Vagina (tissue), 2 donors: Measurements from ENCODE around the gene C2orf76. TPM values are rescaled to one million over a fixed set of nuclear protein-coding genes. Genes with fewer than 3 reads are reported as not detected.

Source experiments
- DNase-seq, 2 donors: peaks; one replicate each; pipeline ENCODE4 v3.0.0-alpha.2; 2017; ENCODE audit errors: extremely low spot score in 2 of 2
- H3K27ac ChIP-seq: fragments of 200-600 bp; sonication (generic); one replicate; pipeline ENCODE4 v1.5.1; 2019
- H3K27me3 ChIP-seq: fragments of 200-600 bp; sonication (generic); one replicate; pipeline ENCODE4 v1.5.1; 2019
- H3K36me3 ChIP-seq, 2 donors: fragments of 200-600 bp; sonication (generic); one replicate each; pipeline ENCODE4 v1.5.1; 2017 to 2019
- H3K4me1 ChIP-seq: fragments of 200-600 bp; sonication (generic); one replicate; pipeline ENCODE4 v1.5.1; 2019
- H3K4me3 ChIP-seq, 2 donors: fragments of 200-600 bp; sonication (generic); 1 replicate in 1 of 2; 2 replicates in 1 of 2; pipeline ENCODE4 v1.5.1; 2016 to 2019
- H3K9me3 ChIP-seq: fragments of 200-600 bp; sonication (generic); one replicate; pipeline ENCODE4 v1.5.1; 2019
- POLR2A ChIP-seq, 2 donors: fragments of 450-650 bp; IDR thresholded peaks; one replicate each; pipeline ENCODE4 v1.6.1; 2017; ENCODE audit warnings: antibody characterized with exemption in 2 of 2, mild to moderate bottlenecking in 2 of 2, moderate library complexity in 2 of 2
- POLR2AphosphoS5 ChIP-seq, 2 donors: sonication (generic); formaldehyde crosslinking; IDR thresholded peaks; one replicate each; pipeline ENCODE4 v1.9.0; 2017; ENCODE audit warnings: antibody characterized with exemption in 2 of 2, mild to moderate bottlenecking in 2 of 2, low read depth in 1 of 2; ENCODE audit not compliant: insufficient read depth in 1 of 2
- intact Hi-C: fragments of 100-400 bp; cut with DNase I; formaldehyde crosslinking; loops from one replicate; pipeline ENCODE4 v1.15.1; 2023
- total RNA-seq: library from RNA; depleted of rRNA; stranded (reverse); fragments of >200 nt; gene quantifications from one replicate; pipeline ENCODE4 v1.2.3, GENCODE V29; 2016
- TF ChIP-seq, protein P1 (sequence below), 3 experiments: fragments of 450-650 bp in 2 of 3; fragments of 200-600 bp in 1 of 3; sonication (generic) in 1 of 3; IDR thresholded peaks; one replicate each; pipeline ENCODE4 v1.5.1; 2017 to 2019; ENCODE audit warnings: antibody characterized with exemption in 3 of 3, mild to moderate bottlenecking in 2 of 3, moderate library complexity in 2 of 3

C2orf76 gene
- total RNA-seq, 1 donor from 2014 or later = 3.7 TPM

DNA sequence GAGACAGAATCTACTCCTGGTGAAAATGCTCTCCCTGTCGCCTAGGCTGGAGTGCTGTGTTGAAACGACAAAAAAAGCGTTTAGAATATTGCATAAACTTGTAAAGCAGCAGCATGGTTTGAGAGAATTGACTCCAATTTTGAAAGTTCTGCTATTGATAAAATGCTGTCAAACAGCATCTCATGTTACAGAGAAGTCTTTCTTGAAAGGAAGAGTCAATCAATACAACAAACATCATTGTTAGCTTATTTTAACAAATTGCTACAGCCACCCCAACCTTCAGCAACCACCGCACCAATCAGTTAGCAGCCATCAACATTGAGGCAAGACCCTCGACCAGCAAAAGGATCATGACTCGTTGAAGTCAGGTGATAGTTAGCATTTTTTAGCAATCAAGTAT is 6.9 kb downstream of the C2orf76 start:
- Histone ChIP-seq H3K36me3 (no peaks in the 10 kb centered on the region), H3K9me3 (no peaks in the 10 kb centered on the region), H3K4me1 (peaks cover 2% of the 10 kb centered on the region), H3K27ac (no peak overlapping the region), H3K4me3 (no peak overlapping the region), H3K27me3 (no peaks in the 10 kb centered on the region)
- TF ChIP-seq POLR2A (IDR thresholded peaks at IDR 0.05) (no peak), POLR2AphosphoS5 (IDR thresholded peaks at IDR 0.05; ENCODE audit: insufficient read depth in 1 of 2, low read depth in 1 of 2) (no peak)
- TF ChIP-seq, protein P1, sequence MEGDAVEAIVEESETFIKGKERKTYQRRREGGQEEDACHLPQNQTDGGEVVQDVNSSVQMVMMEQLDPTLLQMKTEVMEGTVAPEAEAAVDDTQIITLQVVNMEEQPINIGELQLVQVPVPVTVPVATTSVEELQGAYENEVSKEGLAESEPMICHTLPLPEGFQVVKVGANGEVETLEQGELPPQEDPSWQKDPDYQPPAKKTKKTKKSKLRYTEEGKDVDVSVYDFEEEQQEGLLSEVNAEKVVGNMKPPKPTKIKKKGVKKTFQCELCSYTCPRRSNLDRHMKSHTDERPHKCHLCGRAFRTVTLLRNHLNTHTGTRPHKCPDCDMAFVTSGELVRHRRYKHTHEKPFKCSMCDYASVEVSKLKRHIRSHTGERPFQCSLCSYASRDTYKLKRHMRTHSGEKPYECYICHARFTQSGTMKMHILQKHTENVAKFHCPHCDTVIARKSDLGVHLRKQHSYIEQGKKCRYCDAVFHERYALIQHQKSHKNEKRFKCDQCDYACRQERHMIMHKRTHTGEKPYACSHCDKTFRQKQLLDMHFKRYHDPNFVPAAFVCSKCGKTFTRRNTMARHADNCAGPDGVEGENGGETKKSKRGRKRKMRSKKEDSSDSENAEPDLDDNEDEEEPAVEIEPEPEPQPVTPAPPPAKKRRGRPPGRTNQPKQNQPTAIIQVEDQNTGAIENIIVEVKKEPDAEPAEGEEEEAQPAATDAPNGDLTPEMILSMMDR (IDR thresholded peaks at IDR 0.05) = no peak
- intact Hi-C loops = no loop called here
- no peak for DNase-seq

DNA sequence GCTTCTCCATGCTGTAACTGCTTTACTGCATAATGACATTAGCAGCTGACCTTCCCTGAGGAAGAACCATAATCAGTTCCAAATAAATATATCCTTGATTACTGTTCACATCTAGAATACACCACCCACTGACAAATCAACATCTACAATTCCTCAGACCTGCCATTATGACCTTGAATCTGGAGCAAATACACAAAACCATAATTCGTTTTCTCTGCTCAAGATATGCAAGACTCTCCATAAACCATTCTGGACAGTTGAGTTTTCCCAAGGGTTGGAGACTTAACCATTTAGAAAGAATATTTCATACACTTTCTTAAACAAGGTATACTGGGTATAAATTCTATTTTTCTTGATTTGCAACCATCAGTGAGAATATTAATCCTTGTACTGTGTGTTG is 11.8 kb downstream of the C2orf76 start:
- Histone ChIP-seq H3K36me3 (no peaks in the 10 kb centered on the region), H3K27ac (no peak overlapping the region), H3K9me3 (no peaks in the 10 kb centered on the region), H3K4me1 (peaks cover 8% of the 10 kb centered on the region), H3K27me3 (no peaks in the 10 kb centered on the region), H3K4me3 (no peak overlapping the region)
- no peak for DNase-seq
- no peak for TF ChIP-seq POLR2AphosphoS5 (IDR thresholded peaks at IDR 0.05; ENCODE audit: insufficient read depth in 1 of 2, low read depth in 1 of 2)
- TF ChIP-seq, protein P1 (IDR thresholded peaks at IDR 0.05) = no peak
- no peak for TF ChIP-seq POLR2A (IDR thresholded peaks at IDR 0.05)
- intact Hi-C loops = no loop called here

GRCh38 chr2:119352357-119352756 is 14.3 kb downstream of the C2orf76 start:
- H3K9me3 ChIP-seq = no peaks in the 10 kb centered on the region
- no peaks in the 10 kb centered on the region for H3K36me3 ChIP-seq
- no peak overlapping the region for H3K4me3 ChIP-seq
- no peaks in the 10 kb centered on the region for H3K27me3 ChIP-seq
- intact Hi-C loops = no loop called here
- peaks cover 13% of the 10 kb centered on the region for H3K4me1 ChIP-seq
- TF ChIP-seq, protein P1 (IDR thresholded peaks at IDR 0.05) = no peak
- TF ChIP-seq POLR2AphosphoS5 (IDR thresholded peaks at IDR 0.05; ENCODE audit: insufficient read depth in 1 of 2, low read depth in 1 of 2) = peak in 1 of 2 donors; percentile 43
- DNase-seq = no peak
- no peak overlapping the region for H3K27ac ChIP-seq

DNA sequence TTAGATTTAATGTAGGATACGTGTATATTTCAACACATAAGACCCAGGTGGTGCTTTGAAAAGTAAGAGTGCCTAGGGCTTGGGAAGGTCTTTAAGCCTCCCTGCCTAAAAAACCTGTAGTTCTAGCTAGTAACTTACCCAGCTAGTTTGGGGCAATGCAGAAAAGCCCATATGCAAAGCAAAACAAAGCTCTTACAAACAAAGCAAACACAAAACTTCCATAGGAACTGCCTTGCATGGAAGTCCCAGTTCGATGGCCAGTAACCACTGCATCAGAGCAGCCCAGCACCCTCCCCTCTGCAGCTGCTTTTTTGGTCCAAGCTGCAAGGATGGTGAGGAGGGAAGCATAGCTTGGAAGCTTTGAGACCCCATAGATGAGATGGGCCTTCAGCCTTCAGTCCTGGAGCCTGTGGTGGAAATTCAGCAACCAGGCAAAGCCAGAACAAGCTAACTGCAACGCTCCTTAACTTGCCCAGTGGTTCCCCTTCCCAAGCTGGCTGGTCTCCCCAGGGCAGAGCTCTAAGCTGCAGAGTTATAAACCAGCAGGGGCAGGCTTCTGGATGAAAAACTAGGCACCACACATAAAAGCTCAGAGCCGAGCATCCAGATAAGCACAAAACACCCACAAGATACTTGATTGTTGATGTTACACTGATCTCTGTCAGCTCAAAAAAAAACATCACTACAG is 16.2 kb downstream of the C2orf76 start:
- no peak for DNase-seq
- Histone ChIP-seq H3K4me1 (peaks cover 13% of the 10 kb centered on the region), H3K27me3 (no peaks in the 10 kb centered on the region), H3K4me3 (no peak overlapping the region), H3K9me3 (no peaks in the 10 kb centered on the region), H3K27ac (no peak overlapping the region), H3K36me3 (no peaks in the 10 kb centered on the region)
- TF ChIP-seq, protein P1 (IDR thresholded peaks at IDR 0.05) = no peak
- TF ChIP-seq POLR2A (IDR thresholded peaks at IDR 0.05) = no peak
- intact Hi-C loops = no loop called here

- TF ChIP-seq POLR2A (IDR thresholded peaks at IDR 0.05) = no peak
- TF ChIP-seq, protein P1 (IDR thresholded peaks at IDR 0.05) = no peak
- TF ChIP-seq POLR2AphosphoS5 (IDR thresholded peaks at IDR 0.05; ENCODE audit: insufficient read depth in 1 of 2, low read depth in 1 of 2) = peak in 1 of 2 donors; percentile 60
- H3K27me3 ChIP-seq = no peaks in the 10 kb centered on the region
- intact Hi-C loops = no loop called here
- no peak for DNase-seq
- peaks cover 13% of the 10 kb centered on the region for H3K4me1 ChIP-seq
- peak overlapping the region; percentile 35 for H3K27ac ChIP-seq
- no peaks in the 10 kb centered on the region for H3K36me3 ChIP-seq
- no peaks in the 10 kb centered on the region for H3K9me3 ChIP-seq
- H3K4me3 ChIP-seq = no peak overlapping the region
Measured at GRCh38 chr2:119349289-119349688, 17.3 kb downstream of the C2orf76 start.
